Thoracic aorta (tissue), 2 donors: ENCODE measurements around the gene UBXN6. TPM values are rescaled to one million over a fixed set of nuclear protein-coding genes. Genes with fewer than 3 reads are reported as not detected.

Source experiments
- ATAC-seq: fragments of 150-250 bp; one replicate; pipeline ENCODE4 v1.8.0; 2017; ENCODE audit warnings: low read depth; ENCODE audit not compliant: insufficient number of reproducible peaks, low FRiP score
- DNase-seq: peaks from one replicate; pipeline ENCODE4 v3.0.0-alpha.2; 2020; ENCODE audit warnings: low spot score
- H3K27ac ChIP-seq, 2 donors: fragments of 200-600 bp; sonication (generic); 1 replicate in 1 of 2; 2 replicates in 1 of 2; pipeline ENCODE4 v1.5.1; 2016; ENCODE audit warnings: mild to moderate bottlenecking in 2 of 2, moderate library complexity in 2 of 2
- H3K27me3 ChIP-seq: fragments of 200-600 bp; sonication (generic); replicated peaks from 2 replicates; pipeline ENCODE4 v1.6.0; 2016; ENCODE audit warnings: mild to moderate bottlenecking; ENCODE audit not compliant: insufficient read depth
- H3K36me3 ChIP-seq: fragments of 200-600 bp; sonication (generic); one replicate; pipeline ENCODE4 v1.5.1; 2016
- H3K4me1 ChIP-seq, 2 donors: fragments of 200-600 bp; sonication (generic); 1 replicate in 1 of 2; 2 replicates in 1 of 2; pipeline versions ENCODE4 v1.5.1 to v1.6.0; 2016; ENCODE audit warnings: low read depth in 2 of 2, mild to moderate bottlenecking in 1 of 2; ENCODE audit not compliant: control insufficient read depth in 1 of 2
- H3K4me3 ChIP-seq: fragments of 200-600 bp; sonication (generic); 2 replicates; pipeline ENCODE4 v1.5.1; 2016; ENCODE audit warnings: mild to moderate bottlenecking
- H3K9me3 ChIP-seq: fragments of 200-600 bp; sonication (generic); 2 replicates; pipeline ENCODE4 v1.5.1; 2016
- CTCF ChIP-seq: fragments of 200-600 bp; sonication (generic); IDR thresholded peaks from one replicate; pipeline ENCODE4 v1.5.1; 2019; ENCODE audit warnings: antibody characterized with exemption
- total RNA-seq, 2 donors: library from RNA; depleted of rRNA; stranded (reverse); fragments of >200 nt; gene quantifications; one replicate each; pipeline versions ENCODE4 v1.1.0 to v1.2.3, GENCODE V29; 2016

The UBXN6 gene
- total RNA-seq, 2 donors from 2014 or later: 51.1 to 68.5 TPM

- ATAC-seq: no peak
- TF ChIP-seq CTCF: no peak
- DNase-seq: no peak
- Histone ChIP-seq H3K36me3 (no peaks in the 10 kb centered on the region), H3K27me3 (no peaks in the 10 kb centered on the region), H3K27ac (no peak overlapping the region), H3K4me3 (no peak overlapping the region), H3K4me1 (peaks cover 41 to 71% of the 10 kb centered on the region in 2 donors), H3K9me3 (no peaks in the 10 kb centered on the region)
Measured at GRCh38 chr19:4396949-4397783, 60.4 kb downstream of the UBXN6 start.

Other genes with a start within 250 kb of the UBXN6 start
- gene EBI3, start 228.3 kb downstream of the UBXN6 start, total RNA-seq: 10 to 100 TPM in 1 of 2 donors, 1 to 10 TPM in 1; 1.9 to 16.1 TPM
- gene YJU2, start 210.7 kb downstream of the UBXN6 start, total RNA-seq: 10 to 100 TPM; 17.5 to 25.5 TPM
- not detected for gene SHD, start 178.5 kb downstream of the UBXN6 start, total RNA-seq
- 1 to 10 TPM in 1 of 2 donors, not detected in 1; 1.8 TPM for gene TMIGD2, start 155.4 kb downstream of the UBXN6 start, total RNA-seq
- gene FSD1, start 153.2 kb downstream of the UBXN6 start, total RNA-seq: not detected
- gene STAP2, start 119.0 kb downstream of the UBXN6 start, total RNA-seq: not detected
- gene MPND, start 114.2 kb downstream of the UBXN6 start, total RNA-seq: 10 to 100 TPM in 1 of 2 donors, 1 to 10 TPM in 1; 5.8 to 10.8 TPM
- 10 to 100 TPM; 47.3 to 56.9 TPM for gene SH3GL1, start 57.2 kb downstream of the UBXN6 start, total RNA-seq
- gene CHAF1A, start 55.2 kb downstream of the UBXN6 start, total RNA-seq: 1 to 10 TPM; 3.2 to 5.8 TPM
- 10 to 100 TPM; 22.7 to 40.3 TPM for gene HDGFL2, start 14.5 kb upstream of the UBXN6 start, total RNA-seq
- gene PLIN4, start 60.7 kb upstream of the UBXN6 start, total RNA-seq: 1 to 10 TPM; 3.4 to 7.1 TPM
- gene PLIN5, start 77.4 kb upstream of the UBXN6 start, total RNA-seq: 1 to 10 TPM; 4.0 to 4.5 TPM
- 10 to 100 TPM in 1 of 2 donors, under 1 TPM in 1; 0.41 to 13.5 TPM for gene LRG1, start 82.2 kb upstream of the UBXN6 start, total RNA-seq
- gene SEMA6B, start 101.9 kb upstream of the UBXN6 start, total RNA-seq: 10 to 100 TPM in 1 of 2 donors, 1 to 10 TPM in 1; 3.4 to 17.4 TPM
- gene TNFAIP8L1, start 181.7 kb upstream of the UBXN6 start, total RNA-seq: 1 to 10 TPM; 4.2 to 4.3 TPM
- 10 to 100 TPM; 59.3 to 72.9 TPM for gene MYDGF, start 212.5 kb upstream of the UBXN6 start, total RNA-seq